HepG2 (cell line): ENCODE data around the gene DEFB131B. TPM values are rescaled to one million over a fixed set of nuclear protein-coding genes. Genes with fewer than 3 reads are reported as not detected.

Experiments
- HIVEP1 ChIP-seq: sonication (generic); formaldehyde crosslinking; IDR thresholded peaks from 2 replicates; pipeline ENCODE4 v1.4.0; 2020; ENCODE audit warnings: mild to moderate bottlenecking, missing genetic modification reagents
- MTF1 ChIP-seq: sonication (generic); formaldehyde crosslinking; IDR thresholded peaks from 2 replicates; pipeline ENCODE4 v1.5.0; 2020; ENCODE audit warnings: missing genetic modification reagents
- MXD4 ChIP-seq: IDR thresholded peaks from 2 replicates; pipeline ENCODE4 v1.6.1; 2016; ENCODE audit warnings: mild to moderate bottlenecking, missing biosample characterization, missing genetic modification reagents
- NFE2L2 ChIP-seq: fragments of 150-350 bp; IDR thresholded peaks from 2 replicates; pipeline ENCODE4 v1.6.1; 2014; ENCODE audit warnings: low read length
- PCBP2 ChIP-seq: fragments of 200-400 bp; formaldehyde crosslinking; optimal IDR thresholded peaks from 2 replicates; pipeline ENCODE3; 2018; ENCODE audit warnings: low read length, low read depth; ENCODE audit not compliant: poor library complexity, severe bottlenecking
- RFX5 ChIP-seq: IDR thresholded peaks from 2 replicates; pipeline ENCODE4 v1.6.1; 2011; ENCODE audit warnings: low read depth, low read length, improper control_type of control experiment
- THAP7 ChIP-seq: sonication (generic); formaldehyde crosslinking; IDR thresholded peaks from 2 replicates; pipeline ENCODE4 v1.8.1; 2023; ENCODE audit warnings: mild to moderate bottlenecking, missing genetic modification reagents
- THYN1 ChIP-seq: sonication (generic); formaldehyde crosslinking; IDR thresholded peaks from 2 replicates; pipeline ENCODE4 v1.8.1; 2023; ENCODE audit warnings: low read depth, mild to moderate bottlenecking, moderate library complexity, missing genetic modification reagents, borderline replicate concordance
- TOE1 ChIP-seq: sonication (generic); formaldehyde crosslinking; IDR thresholded peaks from 2 replicates; pipeline ENCODE4 v1.4.0; 2020; ENCODE audit warnings: mild to moderate bottlenecking, missing genetic modification reagents
- WIZ ChIP-seq: sonication (generic); formaldehyde crosslinking; IDR thresholded peaks from 2 replicates; pipeline ENCODE4 v1.5.1; 2020; ENCODE audit warnings: mild to moderate bottlenecking, missing genetic modification reagents
- ZBTB25 ChIP-seq: IDR thresholded peaks from 2 replicates; pipeline ENCODE4 v1.6.1; 2018; ENCODE audit warnings: missing genetic modification reagents
- ZNF326 ChIP-seq: sonication (generic); formaldehyde crosslinking; IDR thresholded peaks from 2 replicates; pipeline ENCODE4 v1.4.0; 2020; ENCODE audit warnings: missing genetic modification reagents, borderline replicate concordance
- ZZZ3 ChIP-seq: sonication (generic); formaldehyde crosslinking; IDR thresholded peaks from 2 replicates; pipeline ENCODE4 v1.4.0; 2020; ENCODE audit warnings: missing genetic modification reagents, mild to moderate bottlenecking, borderline replicate concordance
- polyA plus RNA-seq, 8 experiments: library from polyadenylated mRNA; depleted of rRNA in 3 of 8; stranded (reverse) in 7 of 8; unstranded in 1 of 8; fragments of >200 nt; fragmentation: Illumina TruSeq in 4 of 8; extraction: Trizol in 4 of 8; gene quantifications; 2 replicates each; pipeline versions ENCODE4 v1.2.1 to v1.2.3, GENCODE V29; 2011 to 2016; ENCODE audit warnings: low read depth in 4 of 8, missing spikeins in 1 of 8, mixed read lengths in 1 of 8; ENCODE audit not compliant: insufficient read depth in 1 of 8
- total RNA-seq, 5 experiments: library from RNA; depleted of rRNA; stranded (reverse); fragments of >200 nt; fragmentation: Illumina TruSeq; extraction: Trizol; gene quantifications; 2 replicates each; pipeline ENCODE4 v1.2.3, GENCODE V29; 2016; ENCODE audit warnings: low read depth in 1 of 5
- TF ChIP-seq, protein P1 (sequence below): sonication (generic); formaldehyde crosslinking; IDR thresholded peaks from 2 replicates; pipeline ENCODE4 v1.8.0; 2023; ENCODE audit warnings: mild to moderate bottlenecking, missing genetic modification reagents
- TF ChIP-seq, protein P2 (sequence below): sonication (generic); formaldehyde crosslinking; IDR thresholded peaks from 2 replicates; pipeline ENCODE4 v1.8.1; 2023; ENCODE audit warnings: mild to moderate bottlenecking, missing genetic modification reagents
- TF ChIP-seq, protein P3 (sequence below): sonication (generic); formaldehyde crosslinking; IDR thresholded peaks from 2 replicates; pipeline ENCODE4 v1.4.0; 2020; ENCODE audit warnings: mild to moderate bottlenecking, missing genetic modification reagents

Gene DEFB131B
- total and polyA plus RNA-seq, 2 of the 13 experiments (the other 11 are each of a cell fraction or from before 2014, with no cell fraction given): not detected

DNA sequence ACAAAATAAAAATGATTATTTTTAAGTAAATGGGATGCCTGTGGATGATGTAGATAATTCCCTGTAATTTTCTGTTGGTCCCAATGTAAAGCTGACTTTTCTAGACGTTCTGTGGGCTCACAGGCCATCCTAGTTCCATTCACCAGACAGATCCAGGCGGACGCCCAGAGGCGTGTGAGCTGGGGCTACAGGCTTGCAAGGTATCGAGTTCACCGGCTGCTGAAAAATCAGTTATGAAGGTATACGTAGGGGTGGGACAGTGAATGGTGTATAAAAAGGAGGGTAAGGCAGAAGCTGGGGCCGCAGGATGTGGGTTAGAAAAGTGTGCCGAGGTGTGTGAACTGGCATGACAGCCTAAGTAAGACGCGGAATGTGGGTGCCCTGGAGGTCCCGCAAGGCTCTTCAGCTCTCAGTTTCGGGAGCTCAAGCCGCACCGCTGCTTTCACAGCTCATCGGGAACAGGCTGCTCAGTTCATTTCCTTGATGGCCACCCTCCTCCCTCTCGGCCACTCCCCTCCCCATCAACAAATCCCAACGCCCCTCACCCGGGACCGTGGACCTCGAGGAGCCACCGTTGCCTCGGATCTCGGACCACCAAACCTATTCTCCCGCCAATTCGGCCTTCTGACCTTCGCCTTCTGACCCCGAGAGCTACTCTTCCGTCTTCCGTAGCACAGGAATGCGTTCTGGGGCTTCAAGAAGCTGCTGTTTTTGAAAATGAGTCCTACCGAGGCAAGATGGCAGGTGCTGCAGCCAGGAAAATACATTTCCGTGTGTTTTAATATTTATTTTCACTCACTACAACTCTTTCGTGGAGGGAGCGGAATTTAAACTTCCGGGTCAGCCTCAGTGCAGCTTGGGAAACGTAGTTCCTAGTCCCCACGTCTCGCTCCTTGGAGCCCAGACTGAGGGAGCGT is 49.8 kb downstream of the DEFB131B start, which contains the start of gene XNDC1N (continued):
- TF ChIP-seq ZBTB25 (no peak), MXD4 (CRISPR knock-in tag) (no peak), MTF1 (no peak), HIVEP1 (CRISPR knock-in tag) (no peak), RFX5 (no peak), WIZ (CRISPR knock-in tag) (0 out of 2 replicates have a peak, but pooled peaks have one; percentile 28), TOE1 (CRISPR knock-in tag) (no peak), ZNF326 (CRISPR knock-in tag) (no peak), ZZZ3 (no peak), NFE2L2 (no peak), THYN1 (CRISPR knock-in tag) (no peak), PCBP2 (no peak), THAP7 (no peak)
- TF ChIP-seq, protein P1, sequence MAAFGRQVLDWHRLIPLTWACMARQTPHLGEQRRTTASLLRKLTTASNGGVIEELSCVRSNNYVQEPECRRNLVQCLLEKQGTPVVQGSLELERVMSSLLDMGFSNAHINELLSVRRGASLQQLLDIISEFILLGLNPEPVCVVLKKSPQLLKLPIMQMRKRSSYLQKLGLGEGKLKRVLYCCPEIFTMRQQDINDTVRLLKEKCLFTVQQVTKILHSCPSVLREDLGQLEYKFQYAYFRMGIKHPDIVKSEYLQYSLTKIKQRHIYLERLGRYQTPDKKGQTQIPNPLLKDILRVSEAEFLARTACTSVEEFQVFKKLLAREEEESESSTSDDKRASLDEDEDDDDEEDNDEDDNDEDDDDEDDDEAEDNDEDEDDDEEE (CRISPR knock-in tag): peak; percentile 46; the same call in 1 of the 2 replicates
- TF ChIP-seq, protein P2, sequence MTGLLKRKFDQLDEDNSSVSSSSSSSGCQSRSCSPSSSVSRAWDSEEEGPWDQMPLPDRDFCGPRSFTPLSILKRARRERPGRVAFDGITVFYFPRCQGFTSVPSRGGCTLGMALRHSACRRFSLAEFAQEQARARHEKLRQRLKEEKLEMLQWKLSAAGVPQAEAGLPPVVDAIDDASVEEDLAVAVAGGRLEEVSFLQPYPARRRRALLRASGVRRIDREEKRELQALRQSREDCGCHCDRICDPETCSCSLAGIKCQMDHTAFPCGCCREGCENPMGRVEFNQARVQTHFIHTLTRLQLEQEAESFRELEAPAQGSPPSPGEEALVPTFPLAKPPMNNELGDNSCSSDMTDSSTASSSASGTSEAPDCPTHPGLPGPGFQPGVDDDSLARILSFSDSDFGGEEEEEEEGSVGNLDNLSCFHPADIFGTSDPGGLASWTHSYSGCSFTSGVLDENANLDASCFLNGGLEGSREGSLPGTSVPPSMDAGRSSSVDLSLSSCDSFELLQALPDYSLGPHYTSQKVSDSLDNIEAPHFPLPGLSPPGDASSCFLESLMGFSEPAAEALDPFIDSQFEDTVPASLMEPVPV (CRISPR knock-in tag): no peak
- TF ChIP-seq, protein P3, sequence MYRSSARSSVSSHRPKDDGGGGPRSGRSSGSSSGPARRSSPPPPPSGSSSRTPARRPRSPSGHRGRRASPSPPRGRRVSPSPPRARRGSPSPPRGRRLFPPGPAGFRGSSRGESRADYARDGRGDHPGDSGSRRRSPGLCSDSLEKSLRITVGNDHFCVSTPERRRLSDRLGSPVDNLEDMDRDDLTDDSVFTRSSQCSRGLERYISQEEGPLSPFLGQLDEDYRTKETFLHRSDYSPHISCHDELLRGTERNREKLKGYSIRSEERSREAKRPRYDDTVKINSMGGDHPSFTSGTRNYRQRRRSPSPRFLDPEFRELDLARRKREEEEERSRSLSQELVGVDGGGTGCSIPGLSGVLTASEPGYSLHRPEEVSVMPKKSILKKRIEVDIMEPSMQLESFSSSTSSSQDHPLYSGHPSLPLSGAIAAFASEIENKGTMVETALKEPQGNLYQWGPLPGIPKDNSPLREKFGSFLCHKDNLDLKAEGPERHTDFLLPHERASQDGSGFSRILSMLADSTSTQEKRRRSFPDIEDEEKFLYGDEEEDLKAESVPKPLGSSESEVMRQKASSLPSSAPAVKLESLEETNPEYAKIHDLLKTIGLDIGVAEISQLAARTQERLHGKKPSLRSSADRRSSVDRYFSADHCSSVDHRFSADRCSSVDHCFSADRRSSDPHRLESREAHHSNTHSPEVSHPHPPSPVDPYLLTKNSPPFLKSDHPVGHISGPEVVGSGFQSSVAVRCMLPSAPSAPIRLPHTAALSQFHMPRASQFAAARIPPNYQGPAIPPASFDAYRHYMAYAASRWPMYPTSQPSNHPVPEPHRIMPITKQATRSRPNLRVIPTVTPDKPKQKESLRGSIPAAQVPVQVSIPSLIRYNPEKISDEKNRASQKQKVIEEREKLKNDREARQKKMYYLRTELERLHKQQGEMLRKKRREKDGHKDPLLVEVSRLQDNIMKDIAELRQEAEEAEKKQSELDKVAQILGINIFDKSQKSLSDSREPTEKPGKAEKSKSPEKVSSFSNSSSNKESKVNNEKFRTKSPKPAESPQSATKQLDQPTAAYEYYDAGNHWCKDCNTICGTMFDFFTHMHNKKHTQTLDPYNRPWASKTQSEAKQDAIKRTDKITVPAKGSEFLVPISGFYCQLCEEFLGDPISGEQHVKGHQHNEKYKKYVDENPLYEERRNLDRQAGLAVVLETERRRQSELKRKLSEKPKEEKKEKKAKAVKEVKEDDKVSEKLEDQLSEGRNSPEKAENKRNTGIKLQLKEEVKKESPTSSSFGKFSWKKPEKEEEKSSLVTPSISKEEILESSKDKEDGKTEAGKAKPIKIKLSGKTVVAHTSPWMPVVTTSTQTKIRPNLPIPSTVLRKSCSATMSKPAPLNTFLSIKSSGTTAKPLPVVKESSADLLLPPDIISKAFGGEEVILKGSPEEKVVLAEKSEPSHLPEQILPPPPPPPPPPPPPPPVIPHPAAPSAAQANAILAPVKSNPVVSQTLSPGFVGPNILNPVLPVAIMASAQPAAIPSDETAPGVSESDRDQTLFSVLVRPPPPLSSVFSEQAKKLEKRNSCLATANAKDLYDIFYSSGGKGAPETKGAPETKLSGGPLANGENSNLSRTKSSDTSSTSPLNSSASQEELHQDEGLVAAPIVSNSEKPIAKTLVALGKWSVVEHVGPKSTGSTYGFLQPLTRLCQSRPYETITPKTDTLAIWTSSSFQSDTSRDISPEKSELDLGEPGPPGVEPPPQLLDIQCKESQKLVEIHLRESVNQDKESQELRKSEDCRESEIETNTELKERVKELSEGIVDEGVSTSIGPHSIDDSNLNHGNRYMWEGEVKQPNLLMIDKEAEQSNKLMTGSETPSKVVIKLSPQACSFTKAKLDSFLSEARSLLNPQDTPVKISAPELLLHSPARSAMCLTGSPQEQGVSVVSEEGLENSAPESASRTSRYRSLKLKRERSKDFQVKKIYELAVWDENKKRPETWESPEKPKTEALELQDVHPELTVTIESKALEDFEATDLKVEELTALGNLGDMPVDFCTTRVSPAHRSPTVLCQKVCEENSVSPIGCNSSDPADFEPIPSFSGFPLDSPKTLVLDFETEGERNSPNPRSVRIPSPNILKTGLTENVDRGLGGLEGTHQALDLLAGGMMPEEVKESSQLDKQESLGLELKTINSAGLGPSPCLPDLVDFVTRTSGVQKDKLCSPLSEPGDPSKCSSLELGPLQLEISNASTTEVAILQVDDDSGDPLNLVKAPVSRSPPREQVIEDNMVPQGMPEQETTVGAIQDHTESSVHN (CRISPR knock-in tag): peak; percentile 72; the same call in 1 of the 2 replicates
